Panc1 (cell line): ENCODE results near the gene TAC3. TPM values are rescaled to one million over a fixed set of nuclear protein-coding genes. Genes with fewer than 3 reads are reported as not detected.

Experiments
- ATAC-seq: fragments of 200-7000 bp; cut with Tn5 transposase; 2 replicates; pipeline ENCODE4 v1.9.1; 2020; ENCODE audit warnings: mild to moderate bottlenecking, moderate library complexity
- BruUV-seq: library from RNA; stranded (reverse); fragments of 400-500 nt; replicated peaks from 2 replicates; lab custom pipeline; 2021; lab: Mats Ljungman, UMichigan
- CTCF ChIA-PET: fragments of 300-600 bp; sonication (Branson Sonifier 250); formaldehyde crosslinking; loops from one replicate; lab custom pipeline; 2022; ENCODE audit warnings: antibody characterized with exemption; lab: Charles Lee
- POLR2A ChIA-PET: fragments of 300-600 bp; sonication (Branson Sonifier 250); formaldehyde crosslinking; loops from one replicate; lab custom pipeline; 2022; ENCODE audit warnings: antibody characterized with exemption; lab: Charles Lee
- DNase-seq: peaks from one replicate; pipeline ENCODE4 v3.0.0-alpha.2; 2010; ENCODE audit warnings: low read depth, low spot score
- H3K27ac ChIP-seq: 2 replicates; pipeline ENCODE4 v1.5.1; 2011; ENCODE audit warnings: mild to moderate bottlenecking, low read length, inconsistent platforms
- H3K27me3 ChIP-seq: fragments of 200-500 bp; sonication (Bioruptor generic); 2 replicates; pipeline ENCODE4 v1.6.0; 2014; ENCODE audit warnings: low read length, inconsistent platforms; ENCODE audit not compliant: control insufficient read depth, insufficient read depth
- H3K36me3 ChIP-seq: fragments of 200-500 bp; sonication (Bioruptor generic); 2 replicates; pipeline ENCODE4 v1.5.1; 2014; ENCODE audit warnings: inconsistent platforms, mild to moderate bottlenecking, low read length, moderate library complexity; ENCODE audit not compliant: control insufficient read depth, insufficient read depth
- H3K4me1 ChIP-seq: 2 replicates; pipeline ENCODE4 v1.5.1; 2011; ENCODE audit warnings: inconsistent platforms, mild to moderate bottlenecking, low read length, moderate library complexity; ENCODE audit not compliant: control insufficient read depth, insufficient read depth
- H3K4me3 ChIP-seq, 2 experiments: 2 replicates each; pipeline ENCODE4 v1.5.1; 2011 to 2012; ENCODE audit warnings: low read depth in 2 of 2, low read length in 2 of 2, mild to moderate bottlenecking in 2 of 2, inconsistent platforms in 1 of 2, moderate library complexity in 1 of 2
- H3K9me3 ChIP-seq: fragments of 200-500 bp; sonication (Bioruptor generic); 2 replicates; pipeline ENCODE4 v1.5.1; 2014; ENCODE audit warnings: low read depth, mild to moderate bottlenecking, inconsistent platforms, low read length, moderate library complexity; ENCODE audit not compliant: control insufficient read depth, insufficient read depth
- POLR2AphosphoS5 ChIP-seq: IDR thresholded peaks from 2 replicates; pipeline ENCODE4 v1.6.1; 2012; ENCODE audit warnings: mild to moderate bottlenecking, low read depth, low read length, moderate library complexity
- SIN3A ChIP-seq: IDR thresholded peaks from 2 replicates; pipeline ENCODE4 v1.6.1; 2012; ENCODE audit warnings: low read depth, mild to moderate bottlenecking, low read length, moderate library complexity, borderline replicate concordance; ENCODE audit not compliant: insufficient read depth
- TCF7L2 ChIP-seq: IDR thresholded peaks from 2 replicates; pipeline ENCODE4 v1.6.1; 2011; ENCODE audit warnings: mild to moderate bottlenecking, low read depth, low read length, inconsistent platforms
- in situ Hi-C: cut with HindIII; loops from 2 replicates; pipeline ENCODE4 v1.10.0; 2016; ENCODE audit warnings: low sequenced_read_pairs, low pct_unique_long_range_greater_than_20kb
- intact Hi-C: fragments of 100-400 bp; cut with micrococcal nuclease; formaldehyde crosslinking; loops from one replicate; pipeline ENCODE4 v1.10.0; 2022; ENCODE audit not compliant: unreplicated experiment
- total RNA-seq: library from RNA; stranded (reverse); gene quantifications from one replicate; pipeline ENCODE4 v1.2.1, GENCODE V29; 2021; ENCODE audit not compliant: unreplicated experiment
- TF ChIP-seq, protein P1 (sequence below): fragments of 450-650 bp; IDR thresholded peaks from 2 replicates; pipeline ENCODE4 v1.5.1; 2017; ENCODE audit warnings: mild to moderate bottlenecking
- TF ChIP-seq, protein P2 (sequence below), 2 experiments: IDR thresholded peaks; 2 replicates each; pipeline ENCODE4 v1.6.1; 2011 to 2012; ENCODE audit warnings: low read depth in 2 of 2, control low read depth in 1 of 2, low read length in 1 of 2, mild to moderate bottlenecking in 1 of 2, moderate library complexity in 1 of 2; ENCODE audit not compliant: insufficient read depth in 1 of 2

Gene TAC3
- total RNA-seq, 1 experiment from 2014 or later: not detected

DNA sequence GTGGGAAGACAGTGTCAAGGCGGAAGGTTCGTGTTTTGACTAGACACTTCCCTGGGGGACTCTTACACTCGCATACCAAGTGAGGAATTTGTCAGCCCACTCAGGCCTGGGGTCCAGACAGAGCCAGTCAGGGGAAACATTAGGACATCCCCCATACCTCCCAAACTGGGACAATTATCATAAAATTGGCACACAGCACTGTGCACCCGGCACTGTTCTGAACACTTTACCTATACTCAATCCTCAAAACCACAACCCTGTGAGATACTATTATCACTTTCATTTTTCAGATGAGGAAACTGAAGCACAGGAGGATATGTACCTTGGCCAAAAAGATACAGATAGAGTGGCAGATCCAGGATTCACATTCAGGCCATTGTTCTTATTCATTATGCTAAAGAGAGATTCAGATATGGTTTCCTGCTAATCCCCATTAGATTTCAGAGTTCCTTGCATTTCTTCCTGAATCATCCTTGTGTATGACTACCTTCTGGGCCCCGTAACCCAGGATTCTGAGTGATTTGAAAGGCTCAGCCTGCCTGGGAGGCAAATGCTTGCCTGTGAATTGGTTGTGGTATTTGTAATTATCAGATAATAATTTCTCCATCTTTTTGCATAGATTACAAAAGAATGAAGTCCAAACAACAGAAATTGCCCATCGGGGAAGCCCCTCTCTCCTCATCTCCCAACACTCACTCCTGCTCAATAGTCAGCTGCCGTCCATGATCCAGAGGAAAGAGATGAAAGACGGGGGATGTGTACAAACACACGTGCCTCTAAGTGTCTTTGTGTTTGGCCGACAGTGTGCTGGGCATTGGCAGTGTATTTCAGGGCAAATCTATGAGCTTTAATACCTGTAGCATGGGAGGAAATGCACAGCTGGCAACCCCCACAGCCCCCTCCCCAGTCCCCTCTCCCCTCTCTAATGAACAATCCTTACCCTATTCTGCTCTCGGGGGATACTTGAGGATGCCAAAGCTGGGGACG, 4.6 kb downstream of the TAC3 start:
- in situ Hi-C loops (no loop called here), intact Hi-C loops (no loop called here)
- Histone ChIP-seq H3K9me3 (no peaks in the 10 kb centered on the region), H3K4me3 (no peak overlapping the region), H3K36me3 (no peaks in the 10 kb centered on the region), H3K27me3 (peaks cover 14% of the 10 kb centered on the region), H3K27ac (no peak overlapping the region), H3K4me1 (peaks cover 12% of the 10 kb centered on the region)
- CTCF ChIA-PET: interaction anchor here (0.8 kb wide), 1 partner anchor 99 kb away, joined by 5 read pairs; the partner anchor contains the start of gene STAT6
- DNase-seq (no peak), ATAC-seq (no peak)
- POLR2A ChIA-PET: interaction anchor here (0.6 kb wide), 1 partner anchor 35 kb away, joined by 3 read pairs; no protein-coding TSS in a partner anchor
- TF ChIP-seq TCF7L2: no peak
- TF ChIP-seq, protein P1, sequence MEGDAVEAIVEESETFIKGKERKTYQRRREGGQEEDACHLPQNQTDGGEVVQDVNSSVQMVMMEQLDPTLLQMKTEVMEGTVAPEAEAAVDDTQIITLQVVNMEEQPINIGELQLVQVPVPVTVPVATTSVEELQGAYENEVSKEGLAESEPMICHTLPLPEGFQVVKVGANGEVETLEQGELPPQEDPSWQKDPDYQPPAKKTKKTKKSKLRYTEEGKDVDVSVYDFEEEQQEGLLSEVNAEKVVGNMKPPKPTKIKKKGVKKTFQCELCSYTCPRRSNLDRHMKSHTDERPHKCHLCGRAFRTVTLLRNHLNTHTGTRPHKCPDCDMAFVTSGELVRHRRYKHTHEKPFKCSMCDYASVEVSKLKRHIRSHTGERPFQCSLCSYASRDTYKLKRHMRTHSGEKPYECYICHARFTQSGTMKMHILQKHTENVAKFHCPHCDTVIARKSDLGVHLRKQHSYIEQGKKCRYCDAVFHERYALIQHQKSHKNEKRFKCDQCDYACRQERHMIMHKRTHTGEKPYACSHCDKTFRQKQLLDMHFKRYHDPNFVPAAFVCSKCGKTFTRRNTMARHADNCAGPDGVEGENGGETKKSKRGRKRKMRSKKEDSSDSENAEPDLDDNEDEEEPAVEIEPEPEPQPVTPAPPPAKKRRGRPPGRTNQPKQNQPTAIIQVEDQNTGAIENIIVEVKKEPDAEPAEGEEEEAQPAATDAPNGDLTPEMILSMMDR: no peak
- no peak for TF ChIP-seq POLR2AphosphoS5
- TF ChIP-seq, protein P2, sequence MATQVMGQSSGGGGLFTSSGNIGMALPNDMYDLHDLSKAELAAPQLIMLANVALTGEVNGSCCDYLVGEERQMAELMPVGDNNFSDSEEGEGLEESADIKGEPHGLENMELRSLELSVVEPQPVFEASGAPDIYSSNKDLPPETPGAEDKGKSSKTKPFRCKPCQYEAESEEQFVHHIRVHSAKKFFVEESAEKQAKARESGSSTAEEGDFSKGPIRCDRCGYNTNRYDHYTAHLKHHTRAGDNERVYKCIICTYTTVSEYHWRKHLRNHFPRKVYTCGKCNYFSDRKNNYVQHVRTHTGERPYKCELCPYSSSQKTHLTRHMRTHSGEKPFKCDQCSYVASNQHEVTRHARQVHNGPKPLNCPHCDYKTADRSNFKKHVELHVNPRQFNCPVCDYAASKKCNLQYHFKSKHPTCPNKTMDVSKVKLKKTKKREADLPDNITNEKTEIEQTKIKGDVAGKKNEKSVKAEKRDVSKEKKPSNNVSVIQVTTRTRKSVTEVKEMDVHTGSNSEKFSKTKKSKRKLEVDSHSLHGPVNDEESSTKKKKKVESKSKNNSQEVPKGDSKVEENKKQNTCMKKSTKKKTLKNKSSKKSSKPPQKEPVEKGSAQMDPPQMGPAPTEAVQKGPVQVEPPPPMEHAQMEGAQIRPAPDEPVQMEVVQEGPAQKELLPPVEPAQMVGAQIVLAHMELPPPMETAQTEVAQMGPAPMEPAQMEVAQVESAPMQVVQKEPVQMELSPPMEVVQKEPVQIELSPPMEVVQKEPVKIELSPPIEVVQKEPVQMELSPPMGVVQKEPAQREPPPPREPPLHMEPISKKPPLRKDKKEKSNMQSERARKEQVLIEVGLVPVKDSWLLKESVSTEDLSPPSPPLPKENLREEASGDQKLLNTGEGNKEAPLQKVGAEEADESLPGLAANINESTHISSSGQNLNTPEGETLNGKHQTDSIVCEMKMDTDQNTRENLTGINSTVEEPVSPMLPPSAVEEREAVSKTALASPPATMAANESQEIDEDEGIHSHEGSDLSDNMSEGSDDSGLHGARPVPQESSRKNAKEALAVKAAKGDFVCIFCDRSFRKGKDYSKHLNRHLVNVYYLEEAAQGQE (IDR thresholded peaks at IDR 0.05; ENCODE audit: insufficient read depth in 1 of 2, low read depth in 2 of 2, low read length in 1 of 2): no peak
- no peak for TF ChIP-seq SIN3A
- no TSS peak for BruUV-seq

DNA sequence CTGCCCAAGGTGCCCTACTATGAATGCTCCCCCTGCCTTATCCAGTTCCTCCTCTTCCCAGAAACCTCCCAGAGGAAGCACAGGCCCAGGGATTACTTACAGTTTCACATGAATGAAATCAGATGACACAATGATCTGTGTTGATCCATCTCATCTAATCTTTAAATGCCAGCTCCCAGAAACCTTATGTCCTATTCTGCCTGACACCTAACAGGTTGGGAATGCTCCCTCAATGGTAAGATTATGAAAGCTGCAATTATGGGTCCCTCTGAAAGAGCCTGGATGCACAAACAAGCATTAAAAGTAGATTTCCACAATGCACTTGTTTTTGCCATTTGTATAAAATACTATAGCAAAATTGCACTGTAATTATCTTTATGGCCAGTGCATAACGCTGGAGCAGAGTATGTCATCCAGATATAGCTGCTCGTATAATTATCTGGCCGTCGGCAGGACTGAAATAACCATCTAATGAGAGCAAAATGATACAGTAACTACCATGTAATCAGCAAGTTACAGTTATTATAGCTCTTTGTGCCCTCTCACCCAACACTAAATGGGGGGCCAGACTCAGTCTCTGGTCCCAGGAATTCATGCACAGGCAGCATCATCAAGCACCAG, 5.6 kb downstream of the TAC3 start:
- no peaks in the 10 kb centered on the region for H3K9me3 ChIP-seq
- no peak for TF ChIP-seq SIN3A
- TF ChIP-seq, protein P2 (IDR thresholded peaks at IDR 0.05; ENCODE audit: insufficient read depth in 1 of 2, low read depth in 2 of 2, low read length in 1 of 2): no peak
- no peak for TF ChIP-seq POLR2AphosphoS5
- TF ChIP-seq, protein P1: no peak
- TF ChIP-seq TCF7L2: no peak
- intact Hi-C loops: no loop called here
- no peak overlapping the region for H3K4me3 ChIP-seq
- H3K27me3 ChIP-seq: peaks cover 14% of the 10 kb centered on the region
- H3K4me1 ChIP-seq: peaks cover 14% of the 10 kb centered on the region
- no TSS peak for BruUV-seq
- DNase-seq (no peak), ATAC-seq (no peak)
- H3K27ac ChIP-seq: no peak overlapping the region
- CTCF ChIA-PET: interaction anchor here (0.6 to 0.8 kb wide), 2 partner anchors 39 to 100 kb away, joined by 3 to 5 read pairs; partner anchors contain the start of gene STAT6
- POLR2A ChIA-PET: no interaction called here
- H3K36me3 ChIP-seq: no peaks in the 10 kb centered on the region
- in situ Hi-C loops: no loop called here
